Activated T-helper 2 cell treated with anti-CD3 and anti-CD28 coated beads, Interferon-gamma antibody, Interleukin-2, Interleukin-4, amounts not matched to agents 10 μg/mL and 5 μg/mL and 100 μg/mL, durations not matched to agents 14 hours and 24 hours and 36 hours (primary cell): Measurements from ENCODE around the gene F8A3. TPM values are rescaled to one million over a fixed set of nuclear protein-coding genes. Genes with fewer than 3 reads are reported as not detected.

ENCODE experiments used
- total RNA-seq: library from RNA; stranded (reverse); gene quantifications from 2 replicates; pipeline ENCODE4 v1.2.3, GENCODE V29; 2022

The F8A3 gene
- total RNA-seq, 1 donor from 2014 or later: 28.7 TPM

Other genes with a start within 250 kb of the F8A3 start
- gene VBP1, start 242.2 kb downstream of the F8A3 start, total RNA-seq: 73.7 and 76.3 TPM in 2 replicates
- gene RAB39B, start 194.1 kb downstream of the F8A3 start, total RNA-seq: 8.3 and 9.4 TPM in 2 replicates
- 0.11 and 0.14 TPM in 2 replicates for gene CLIC2, start 124.0 kb downstream of the F8A3 start, total RNA-seq
- gene F8A2, start 76.5 kb downstream of the F8A3 start, total RNA-seq: not detected in 2 replicates
- 0.18 and 0.21 TPM in 2 replicates for gene SPRY3, start 154.0 kb upstream of the F8A3 start, total RNA-seq
- gene TMLHE, start 154.3 kb upstream of the F8A3 start, total RNA-seq: 9.7 and 11.2 TPM in 2 replicates